Activated CD4-positive, CD25-positive, alpha-beta regulatory T cell (primary cell): ENCODE measurements around the gene AGAP1.
"Not testable (repeated sequence)": the region's sequence is repeated elsewhere in the genome, so short reads cannot be mapped to it uniquely, and the experiment has no call there.

ENCODE experiments used
- DNase-seq, 4 experiments: peaks; one replicate each; lab custom pipeline; 2025; lab: John Stamatoyannopoulos, UW

The AGAP1 gene

GRCh38 chr2:235592430-235592829 is 98.6 kb downstream of the AGAP1 start:
- no peak for DNase-seq

DNA sequence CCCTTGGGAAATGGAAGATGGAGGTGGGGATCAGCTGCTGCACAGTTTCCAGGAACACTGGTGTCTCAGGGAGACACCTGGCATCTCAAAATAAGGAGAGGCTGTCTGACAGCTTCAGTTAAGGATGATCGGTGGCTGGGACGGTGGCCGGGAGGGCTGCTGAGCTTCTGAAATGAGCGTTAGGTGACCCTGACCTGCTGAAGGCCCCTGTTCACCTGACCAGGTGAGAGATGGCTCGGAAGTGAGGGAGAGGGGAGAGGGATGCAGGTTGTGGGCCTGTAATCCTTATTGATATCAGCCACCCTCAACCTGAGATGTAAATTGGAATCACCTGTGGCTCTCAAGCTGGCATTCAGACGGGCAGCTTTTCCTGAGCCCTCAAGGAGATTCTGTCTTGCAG is 99.0 kb downstream of the AGAP1 start:
- no peak for DNase-seq

- no peak for DNase-seq
Observed at GRCh38 chr2:235594041-235594440, 100.2 kb downstream of the AGAP1 start.

DNA sequence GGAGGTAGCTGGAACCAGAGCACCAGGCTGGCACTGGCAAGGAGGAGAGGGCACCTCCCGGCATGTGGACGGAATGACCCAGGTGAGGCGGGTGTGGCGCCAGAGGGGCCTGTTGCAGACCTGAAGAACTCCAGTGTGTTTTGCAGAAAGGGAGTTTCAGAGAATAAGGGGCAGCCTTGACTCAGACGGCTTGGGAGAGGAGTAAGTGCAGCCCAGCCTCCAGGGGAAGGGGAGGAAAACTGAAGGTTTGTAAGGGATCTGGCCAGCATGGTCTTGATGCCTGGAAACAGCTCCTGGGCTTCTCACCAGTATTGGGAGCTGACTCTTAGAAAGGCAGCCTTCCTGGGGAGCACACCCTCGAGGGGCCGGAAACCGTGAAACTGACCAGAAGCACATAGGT is 101.1 kb downstream of the AGAP1 start:
- no peak for DNase-seq

- DNase-seq: no peak
Observed at GRCh38 chr2:235595422-235596010, 101.7 kb downstream of the AGAP1 start.

DNA sequence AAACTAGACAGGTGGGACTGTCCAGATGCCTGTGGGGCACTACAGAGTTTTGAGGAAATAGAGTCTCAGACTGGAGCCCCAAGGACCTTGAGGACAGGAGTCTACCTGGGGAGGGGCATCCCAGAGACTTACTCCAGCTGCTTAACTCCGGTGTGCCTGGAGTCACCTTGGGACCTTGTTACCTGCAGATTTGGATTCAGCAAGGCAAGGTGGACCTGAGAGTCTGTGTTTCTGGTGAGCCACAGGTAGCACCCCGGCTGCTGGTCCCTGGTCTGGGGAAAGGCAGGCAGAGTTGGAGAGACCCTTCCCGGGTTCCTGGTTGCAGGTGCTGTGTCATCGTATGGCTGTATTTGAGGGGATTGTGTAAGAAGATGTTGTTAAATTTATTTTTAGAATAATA is 102.4 kb downstream of the AGAP1 start:
- no peak for DNase-seq

- no peak for DNase-seq
Observed at GRCh38 chr2:235597081-235597615, 103.3 kb downstream of the AGAP1 start.

DNA sequence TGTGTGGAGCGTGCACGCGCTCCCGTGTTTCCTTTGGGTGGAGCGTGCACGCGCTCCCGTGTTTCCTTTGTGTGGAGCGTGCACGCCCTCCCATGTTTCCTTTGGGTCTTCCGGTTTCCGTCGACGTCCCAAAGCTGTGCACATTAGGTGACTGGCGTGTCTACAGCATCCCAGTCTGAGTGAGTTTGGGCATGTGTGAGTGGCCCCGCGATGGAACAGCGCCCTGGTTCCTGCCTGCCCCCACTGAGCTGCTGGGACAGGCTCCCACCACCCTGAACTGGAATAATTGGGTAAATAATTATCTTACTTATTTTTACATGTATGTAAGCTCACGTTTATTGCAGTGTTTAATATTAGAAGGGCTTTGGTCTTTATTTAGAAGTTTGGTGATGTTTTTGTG is 104.2 kb downstream of the AGAP1 start:
- no peak for DNase-seq

DNA sequence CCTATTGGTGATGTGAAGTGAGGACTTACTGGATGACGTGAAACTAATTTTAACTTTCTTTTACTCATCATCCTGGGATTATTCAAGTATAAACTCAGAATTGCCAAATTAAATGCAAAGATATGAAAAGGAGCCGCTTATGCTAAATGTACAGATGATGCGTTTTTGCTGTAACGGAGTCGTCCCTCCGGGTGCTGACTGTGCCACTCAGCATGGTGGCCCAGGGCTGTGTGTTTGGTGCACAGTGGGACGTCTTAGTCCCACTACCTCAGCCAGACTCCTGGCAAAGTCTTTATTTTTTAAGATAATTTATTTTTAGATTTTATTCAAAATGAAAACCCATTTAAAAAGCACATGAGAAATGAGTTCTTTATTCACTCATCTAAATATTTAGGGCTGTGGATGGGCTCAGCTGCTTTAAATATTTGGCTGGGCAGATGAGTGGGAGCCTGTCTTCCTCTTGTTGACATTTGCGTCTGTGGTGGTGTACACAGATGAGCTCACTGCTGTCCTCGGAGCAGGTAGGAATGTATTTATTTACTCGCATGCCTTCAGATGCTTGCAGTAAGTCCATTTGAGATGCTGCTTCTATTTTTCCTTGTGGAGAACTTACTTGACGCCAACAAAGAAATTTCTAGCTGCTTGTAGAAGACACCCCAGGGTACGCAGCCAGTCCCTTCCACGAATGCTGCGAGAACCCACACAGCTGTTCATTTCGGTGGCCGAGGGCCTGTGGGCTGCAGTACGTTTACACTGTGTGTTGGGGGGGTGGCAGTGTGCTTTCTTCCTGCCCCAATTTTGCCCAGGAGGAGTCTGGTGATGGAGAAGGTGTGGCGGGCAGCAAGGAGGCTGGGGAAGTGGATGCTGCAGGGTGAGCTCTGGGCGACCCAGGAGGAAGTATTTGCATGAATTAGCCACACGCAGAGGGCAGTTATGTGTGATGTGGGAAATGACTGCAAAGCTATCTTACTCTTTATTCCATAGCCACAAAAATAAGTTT is 105.0 kb downstream of the AGAP1 start:
- DNase-seq: no peak

DNA sequence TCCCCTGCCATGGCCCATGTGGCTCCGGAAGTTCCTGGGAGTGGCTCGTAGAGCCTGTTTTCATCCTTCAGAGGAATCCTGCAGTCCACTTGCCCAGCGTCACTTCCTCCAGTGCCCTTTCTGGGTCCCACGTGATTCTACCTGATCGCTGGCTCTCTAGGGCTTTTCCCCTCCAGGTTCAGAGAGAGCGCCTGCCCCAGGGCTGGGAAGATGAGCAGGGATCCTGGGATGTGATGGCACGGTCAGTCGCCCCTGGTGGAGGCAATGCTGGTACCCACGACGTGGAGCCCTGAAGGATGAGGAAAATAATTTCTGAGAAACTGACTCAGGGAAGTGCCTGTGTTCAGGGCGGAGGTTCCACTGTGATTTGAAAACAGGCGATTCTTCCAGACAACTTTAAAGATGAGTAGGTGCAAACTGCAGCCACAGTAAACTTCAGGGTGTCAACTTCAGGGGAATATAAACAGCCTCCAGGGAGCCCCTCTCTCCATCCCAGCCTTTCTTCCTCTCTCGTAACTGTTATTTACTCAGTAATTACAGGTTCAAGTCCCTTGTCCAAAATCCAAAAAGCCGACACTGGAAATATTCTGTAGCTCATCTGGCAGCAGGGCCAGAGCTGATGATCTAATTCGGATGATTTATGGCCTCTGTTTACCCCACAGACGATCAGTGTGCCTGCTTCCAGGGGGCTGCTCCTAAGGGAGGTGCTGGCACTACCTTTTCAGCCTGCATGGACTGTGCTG is 105.9 kb downstream of the AGAP1 start:
- DNase-seq: no peak

DNA sequence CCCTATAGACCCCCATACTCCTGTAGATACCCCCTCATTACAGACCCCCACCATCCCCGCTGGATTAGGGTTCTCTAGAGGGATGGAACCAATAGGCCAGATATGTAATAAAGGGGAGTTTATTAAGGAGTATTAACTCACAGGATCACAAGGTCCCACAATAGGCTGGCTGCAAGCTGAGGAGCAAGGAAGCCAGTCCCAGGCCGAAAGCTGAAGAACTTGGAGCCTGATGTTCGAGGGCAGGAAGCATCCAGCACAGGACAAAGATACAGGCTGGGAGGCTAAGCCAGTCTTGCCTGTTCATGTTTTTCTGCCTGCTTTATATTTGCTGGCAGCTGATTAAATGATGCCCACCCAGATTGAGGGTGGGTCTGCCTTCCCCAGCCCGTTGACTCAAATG is 106.6 kb downstream of the AGAP1 start:
- no peak for DNase-seq

GRCh38 chr2:235600926-235601325 is 107.1 kb downstream of the AGAP1 start:
- no peak for DNase-seq

- DNase-seq: no peak
Observed at GRCh38 chr2:235601960-235602704, 108.3 kb downstream of the AGAP1 start.

DNA sequence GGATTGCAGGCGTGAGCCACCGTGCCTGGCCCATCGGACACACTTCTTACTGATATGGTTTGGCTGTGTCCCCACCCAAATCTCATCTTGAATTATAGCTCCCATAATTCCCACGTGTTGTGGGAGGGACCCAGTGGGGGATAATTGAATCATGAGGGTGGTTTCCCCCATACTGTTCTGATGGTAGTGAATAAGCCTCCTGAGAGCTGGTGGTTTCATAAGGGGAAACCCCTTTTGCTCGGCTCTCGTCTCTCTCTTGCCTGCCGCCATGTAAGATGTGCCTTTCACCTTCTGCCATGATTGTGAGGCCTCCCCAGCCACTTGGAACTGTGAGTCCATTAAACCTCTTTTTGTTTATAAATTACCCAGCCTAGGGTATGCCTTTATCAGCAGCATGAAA is 109.1 kb downstream of the AGAP1 start:
- not testable (repeated sequence) for DNase-seq

GRCh38 chr2:235603659-235604058 is 109.8 kb downstream of the AGAP1 start:
- no peak for DNase-seq

DNA sequence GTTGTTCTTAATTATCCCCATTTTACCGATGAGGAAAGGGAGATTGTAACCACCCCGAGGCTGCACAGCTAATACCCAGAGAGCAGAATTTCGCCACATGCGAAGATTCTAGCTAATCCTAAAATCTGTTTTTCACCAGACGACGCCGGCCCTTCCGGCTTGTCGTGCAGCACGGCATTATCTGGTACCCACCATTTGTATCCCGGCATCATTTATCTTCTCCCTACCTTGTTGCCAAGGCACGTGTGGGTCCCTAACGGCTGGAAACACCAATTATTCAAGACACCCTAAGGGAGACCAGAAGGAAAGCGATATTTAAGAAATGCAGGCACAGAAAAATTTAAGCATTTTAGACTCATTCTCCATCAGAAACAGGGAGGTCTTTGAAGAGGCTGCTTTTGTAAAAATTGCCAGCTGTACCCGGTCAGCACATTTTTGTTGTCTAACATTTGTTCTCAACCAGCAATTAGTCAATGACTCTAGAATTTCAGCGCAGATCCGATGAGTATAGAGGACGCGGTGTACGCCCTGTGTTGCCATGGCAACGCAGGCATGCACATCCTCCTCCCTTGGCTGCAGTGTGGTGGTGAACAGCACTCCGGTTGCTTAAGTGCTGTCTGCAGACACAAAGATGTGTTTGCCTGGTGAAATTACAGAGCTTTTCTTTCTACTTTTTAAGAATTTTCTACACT is 111.6 kb downstream of the AGAP1 start:
- DNase-seq: no peak

- DNase-seq: no peak
Observed at GRCh38 chr2:235606004-235606715, 112.3 kb downstream of the AGAP1 start.

DNA sequence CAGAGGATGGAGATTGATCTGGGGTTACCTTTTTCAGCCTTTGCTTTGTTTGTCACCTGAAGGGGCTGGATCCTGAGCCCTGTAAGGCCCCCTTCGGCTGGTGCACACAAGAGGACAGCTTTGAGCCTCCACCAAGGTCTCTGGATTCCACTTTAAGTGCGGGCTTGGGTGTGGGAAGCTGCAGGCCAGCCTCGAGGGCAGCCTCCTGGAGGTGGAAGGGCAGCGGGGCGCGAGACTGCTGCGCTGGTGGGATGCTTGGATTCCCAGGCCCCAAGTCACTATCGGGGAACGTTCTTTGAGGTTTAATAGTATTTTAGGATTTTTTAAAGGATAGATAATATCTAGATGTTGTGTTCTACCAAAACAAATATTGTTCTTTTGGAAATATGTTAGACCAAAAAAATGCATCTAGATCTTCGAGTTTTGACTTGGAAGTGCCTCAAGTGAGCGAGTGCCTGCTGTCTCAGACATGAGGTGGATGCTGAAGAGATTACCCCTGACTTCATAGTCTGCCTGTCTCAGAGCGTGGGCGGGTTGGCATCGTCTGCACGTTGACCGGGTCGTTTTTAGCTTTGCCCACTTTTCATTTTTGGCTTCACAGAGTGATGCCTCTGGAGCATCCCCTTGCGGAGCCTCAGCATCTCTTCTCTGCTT is 113.8 kb downstream of the AGAP1 start:
- DNase-seq: no peak

DNA sequence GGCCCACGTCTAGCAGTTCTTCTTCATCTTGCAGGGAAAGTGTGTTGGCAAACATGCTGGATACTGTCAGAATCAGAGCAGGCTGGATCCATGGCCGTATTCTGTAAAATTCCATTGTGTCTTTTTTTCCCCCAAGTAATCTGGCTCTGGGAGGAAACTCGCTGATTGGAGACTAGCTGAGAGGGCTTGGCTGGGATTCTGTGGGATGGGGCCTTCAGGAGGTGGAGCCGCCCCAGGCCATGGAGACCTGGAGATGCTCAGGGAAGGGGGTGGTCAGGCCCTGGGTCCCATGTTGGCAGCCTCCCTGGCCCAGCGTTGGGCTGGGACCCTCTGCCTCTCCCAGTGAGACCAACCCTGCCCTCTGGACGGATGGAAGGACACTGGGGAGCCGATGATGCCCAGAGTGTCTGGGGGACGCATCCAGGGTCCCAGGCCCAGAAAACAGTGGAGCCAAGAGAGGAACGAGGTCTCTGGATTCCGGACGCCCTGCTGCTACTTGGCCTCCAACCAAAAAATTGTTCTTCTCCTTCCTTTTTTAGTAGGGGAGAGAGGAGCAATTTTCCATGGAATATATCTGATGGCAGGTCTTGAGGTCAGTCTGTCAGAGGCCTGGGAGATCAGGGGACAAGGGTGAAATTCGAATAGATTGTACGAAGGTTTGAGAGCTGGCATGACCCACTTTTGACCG is 114.5 kb downstream of the AGAP1 start:
- DNase-seq: no peak
